Naive B cell (primary cell): ENCODE results near the gene TRIM8. TPM values are rescaled to one million over a fixed set of nuclear protein-coding genes. Genes with fewer than 3 reads are reported as not detected.
A peak's percentile ranks its signal among the peaks of the same experiment; 100 is the strongest.

Source experiments
- ATAC-seq, 2 donors: fragments of 150-1000 bp; cut with Tn5 transposase; 2 replicates each; pipeline ENCODE4 v1.10.0; 2021; ENCODE audit warnings: low read depth in 2 of 2, mild to moderate bottlenecking in 2 of 2, moderate library complexity in 2 of 2
- DNase-seq: peaks from one replicate; pipeline ENCODE4 v3.0.0; 2022
- H3K27ac Mint-ChIP-seq, 6 donors: one replicate each; pipeline ENCODE4 v1.8.0; 2020 to 2022; ENCODE audit warnings: mild to moderate bottlenecking in 6 of 6, mixed read lengths in 6 of 6, moderate library complexity in 5 of 6, inconsistent platforms in 2 of 6
- H3K27me3 Mint-ChIP-seq, 3 donors: one replicate each; pipeline ENCODE4 v1.8.0; 2021 to 2022; ENCODE audit warnings: mixed read lengths in 3 of 3, mild to moderate bottlenecking in 1 of 3
- H3K36me3 Mint-ChIP-seq, 2 donors: one replicate each; pipeline ENCODE4 v1.8.0; 2020 to 2022; ENCODE audit warnings: mixed read lengths in 2 of 2, inconsistent platforms in 1 of 2, mild to moderate bottlenecking in 1 of 2
- H3K4me1 Mint-ChIP-seq, 3 donors: one replicate each; pipeline ENCODE4 v1.8.0; 2020 to 2022; ENCODE audit warnings: mixed read lengths in 3 of 3, inconsistent platforms in 1 of 3, mild to moderate bottlenecking in 1 of 3, moderate library complexity in 1 of 3
- H3K4me3 Mint-ChIP-seq, 8 donors: one replicate each; pipeline ENCODE4 v1.8.0; 2020 to 2022; ENCODE audit warnings: mild to moderate bottlenecking in 8 of 8, mixed read lengths in 8 of 8, moderate library complexity in 8 of 8, inconsistent platforms in 2 of 8
- H3K9me3 Mint-ChIP-seq, 7 donors: one replicate each; pipeline ENCODE4 v1.8.0; 2020 to 2022; ENCODE audit warnings: mixed read lengths in 7 of 7, mild to moderate bottlenecking in 5 of 7, inconsistent platforms in 2 of 7, moderate library complexity in 1 of 7
- polyA plus RNA-seq, 6 donors: library from polyadenylated mRNA; unstranded; fragments of 300-500 nt; fragmentation: Illumina TruSeq; gene quantifications; one replicate each; pipeline ENCODE4 v1.2.3, GENCODE V29; 2021; ENCODE audit warnings: low read depth in 6 of 6

TRIM8 gene
- polyA plus RNA-seq, 6 donors from 2014 or later, result 27.1 to 45.8 (median 30.2) TPM

GRCh38 chr10:102701272-102701671 lies 57.0 kb downstream of the TRIM8 start:
- ATAC-seq (no peak), DNase-seq (no peak)
- Mint-ChIP-seq H3K27ac (no peak overlapping the region), H3K36me3 (peaks cover 14 to 25% of the 10 kb centered on the region in 2 donors), H3K4me1 (peaks cover 0 to 12% (median 8%) of the 10 kb centered on the region in 3 donors), H3K4me3 (no peak overlapping the region), H3K27me3 (no peaks in the 10 kb centered on the region), H3K9me3 (no peaks in the 10 kb centered on the region)

- H3K4me1 Mint-ChIP-seq, result peaks cover 0 to 13% (median 8%) of the 10 kb centered on the region in 3 donors
- peaks cover 14 to 20% of the 10 kb centered on the region in 2 donors for H3K36me3 Mint-ChIP-seq
- no peaks in the 10 kb centered on the region for H3K9me3 Mint-ChIP-seq
- ATAC-seq (no peak), DNase-seq (no peak)
- no peak overlapping the region for H3K27ac Mint-ChIP-seq
- no peaks in the 10 kb centered on the region for H3K27me3 Mint-ChIP-seq
- H3K4me3 Mint-ChIP-seq, result no peak overlapping the region
Measured at GRCh38 chr10:102701796-102702195, 57.5 kb downstream of the TRIM8 start.

- H3K9me3 Mint-ChIP-seq, result no peaks in the 10 kb centered on the region
- no peak for ATAC-seq
- no peak for DNase-seq
- H3K36me3 Mint-ChIP-seq, result peaks cover 12 to 14% of the 10 kb centered on the region in 2 donors
- no peak overlapping the region for H3K27ac Mint-ChIP-seq
- H3K4me3 Mint-ChIP-seq, result no peak overlapping the region
- H3K27me3 Mint-ChIP-seq, result no peaks in the 10 kb centered on the region
- H3K4me1 Mint-ChIP-seq, result peaks cover 0 to 13% (median 8%) of the 10 kb centered on the region in 3 donors
Measured at GRCh38 chr10:102702742-102703141, 58.5 kb downstream of the TRIM8 start.

- Mint-ChIP-seq H3K27ac (peak overlapping the region in 1 of 6 donors; percentile 86), H3K27me3 (no peaks in the 10 kb centered on the region), H3K36me3 (no peaks in the 10 kb centered on the region), H3K9me3 (no peaks in the 10 kb centered on the region), H3K4me1 (peaks cover 0 to 13% (median 8%) of the 10 kb centered on the region in 3 donors), H3K4me3 (no peak overlapping the region)
- no peak for ATAC-seq
- no peak for DNase-seq
Measured at GRCh38 chr10:102704915-102705314, 60.6 kb downstream of the TRIM8 start.

- peak overlapping the region in 2 of 6 donors; percentile 5 to 86 for H3K27ac Mint-ChIP-seq
- no peak overlapping the region for H3K4me3 Mint-ChIP-seq
- ATAC-seq, result no peak
- H3K27me3 Mint-ChIP-seq, result no peaks in the 10 kb centered on the region
- H3K36me3 Mint-ChIP-seq, result no peaks in the 10 kb centered on the region
- peaks cover 0 to 13% (median 12%) of the 10 kb centered on the region in 3 donors for H3K4me1 Mint-ChIP-seq
- DNase-seq, result no peak
- H3K9me3 Mint-ChIP-seq, result no peaks in the 10 kb centered on the region
Measured at GRCh38 chr10:102705531-102705930, 61.3 kb downstream of the TRIM8 start.

Other genes with a start within 250 kb of the TRIM8 start
- gene NFKB2, start 248.8 kb upstream of the TRIM8 start, polyA plus RNA-seq, result 10 to 100 TPM; 24.2 to 49.4 (median 34.7) TPM
- gene PSD, start 225.7 kb upstream of the TRIM8 start, polyA plus RNA-seq, result 1 to 10 TPM in 4 of 6 donors, under 1 TPM in 2; 0.66 to 2.3 (median 1.5) TPM
- 10 to 100 TPM; 15.9 to 24.9 (median 20.9) TPM for gene FBXL15, start 223.6 kb upstream of the TRIM8 start, polyA plus RNA-seq
- 10 to 100 TPM; 50.3 to 82.3 (median 59.4) TPM for gene CUEDC2, start 211.9 kb upstream of the TRIM8 start, polyA plus RNA-seq
- 1 to 10 TPM in 3 of 6 donors, under 1 TPM in 3; 0.29 to 1.9 (median 0.99) TPM for gene C10orf95, start 192.9 kb upstream of the TRIM8 start, polyA plus RNA-seq
- gene ACTR1A, start 141.8 kb upstream of the TRIM8 start, polyA plus RNA-seq, result 10 to 100 TPM; 41.8 to 66.6 (median 45.1) TPM
- 1 to 10 TPM in 5 of 6 donors, under 1 TPM in 1; 0.84 to 7.8 (median 4.0) TPM for gene SUFU, start 140.5 kb upstream of the TRIM8 start, polyA plus RNA-seq
- 1 to 10 TPM in 5 of 6 donors, under 1 TPM in 1; 0.52 to 1.9 (median 1.6) TPM for gene ARL3, start 69.9 kb downstream of the TRIM8 start, polyA plus RNA-seq
- gene SFXN2, start 70.2 kb downstream of the TRIM8 start, polyA plus RNA-seq, result 10 to 100 TPM in 2 of 6 donors, 1 to 10 TPM in 4; 2.6 to 14.1 (median 8.3) TPM
- 10 to 100 TPM; 26.0 to 34.2 (median 29.7) TPM for gene WBP1L, start 99.5 kb downstream of the TRIM8 start, polyA plus RNA-seq
- gene CYP17A1, start 192.9 kb downstream of the TRIM8 start, polyA plus RNA-seq, result not detected
- gene BORCS7, start 209.8 kb downstream of the TRIM8 start, polyA plus RNA-seq, result 10 to 100 TPM; 42.5 to 67.3 (median 57.0) TPM
- gene AS3MT, start 225.0 kb downstream of the TRIM8 start, polyA plus RNA-seq, result not detected